ENCODE results near the gene PEX14. TPM values are rescaled to one million over a fixed set of nuclear protein-coding genes. Genes with fewer than 3 reads are reported as not detected.

The PEX14 gene
- total and polyA plus RNA-seq, 10 of the 15 experiments (the other 5 are each of a cell fraction or from before 2014, with no cell fraction given) = 1.4 to 23.2 (median 12.0) TPM

GRCh38 chr1:10657088-10657847, 182.5 kb downstream of the PEX14 start:
- no peak overlapping the region for H3K9ac ChIP-seq (ENCODE audit: control insufficient read depth, insufficient read depth, low read length)
- intact Hi-C loops (cut with micrococcal nuclease; ENCODE audit: unreplicated experiment) (no loop called here), in situ Hi-C loops (cut with MboI) (no loop called here)
- no peak for ATAC-seq
- no peaks in the 10 kb centered on the region for H3K9me3 ChIP-seq (replicated peaks; ENCODE audit: control insufficient read depth, insufficient read depth, low read length)
- BruUV-seq (replicated peaks) = no TSS peak
- H3K27ac ChIP-seq (ENCODE audit: control insufficient read depth, insufficient read depth) = no peak overlapping the region
- H3K4me2 ChIP-seq (ENCODE audit: control insufficient read depth, insufficient read depth) = no peak overlapping the region
- 80% methylated on average over 23 of the region's 29 CpGs for WGBS (ENCODE audit: insufficient coverage, insufficient replicate concordance, low lambda C conversion rate, missing lambda C conversion rate)
- no peaks in the 10 kb centered on the region for H4K20me1 ChIP-seq (ENCODE audit: control insufficient read depth, insufficient read depth)
- H3K4me1 ChIP-seq (ENCODE audit: control insufficient read depth, insufficient read depth, low read length) = no peaks in the 10 kb centered on the region
- no peaks in the 10 kb centered on the region for H3K27me3 ChIP-seq (replicated peaks in 1 of 2; ENCODE audit: control insufficient read depth in 2 of 2, insufficient read depth in 2 of 2, low read length in 1 of 2)
- ChIA-PET SMC1A (ENCODE audit: uncharacterized antibody, unreplicated experiment) (no interaction called here), CTCF (no interaction called here), RAD21 (ENCODE audit: unreplicated experiment) (no interaction called here), POLR2A (no interaction called here)
- FAIRE-seq = no peak
- no peak overlapping the region for H2AFZ ChIP-seq (ENCODE audit: control insufficient read depth, low read depth, low read length)
- H3K79me2 ChIP-seq (ENCODE audit: control insufficient read depth, insufficient read depth, low read length) = no peaks in the 10 kb centered on the region
- H3K36me3 ChIP-seq (ENCODE audit: control insufficient read depth in 2 of 2, insufficient read depth in 2 of 2, low read length in 1 of 2) = peaks cover 0 to 9% of the 10 kb centered on the region in 2 experiments; a peak in 2 of 4 replicates
- DNase-seq (ENCODE audit: low read depth, low spot score) = no peak
- H3K4me3 ChIP-seq = no peak overlapping the region
- TF ChIP-seq PAX8 (IDR thresholded peaks at IDR 0.05) (no peak), PBX3 (IDR thresholded peaks at IDR 0.05; ENCODE audit: insufficient replicate concordance, low read depth, low read length) (no peak), ZBED1 (IDR thresholded peaks at IDR 0.05; ENCODE audit: borderline replicate concordance) (no peak), TCF3 (IDR thresholded peaks at IDR 0.05; ENCODE audit: borderline replicate concordance, insufficient read depth, low read depth, low read length) (no peak), EP300 (IDR thresholded peaks at IDR 0.05; ENCODE audit: borderline replicate concordance in 1 of 2, control insufficient read depth in 1 of 2, low read depth in 2 of 2, low read length in 2 of 2) (no peak), SIN3A (IDR thresholded peaks at IDR 0.05; ENCODE audit: low read depth, low read length) (no peak), CEBPZ (IDR thresholded peaks at IDR 0.05; ENCODE audit: low read depth, low read length) (no peak), ZNF217 (IDR thresholded peaks at IDR 0.05) (no peak), BRCA1 (IDR thresholded peaks at IDR 0.05; ENCODE audit: low read depth, low read length) (no peak), KDM1A (IDR thresholded peaks at IDR 0.05; ENCODE audit: borderline replicate concordance) (no peak), CREM (IDR thresholded peaks at IDR 0.05; ENCODE audit: low read depth) (no peak)
- TF ChIP-seq, protein P1, sequence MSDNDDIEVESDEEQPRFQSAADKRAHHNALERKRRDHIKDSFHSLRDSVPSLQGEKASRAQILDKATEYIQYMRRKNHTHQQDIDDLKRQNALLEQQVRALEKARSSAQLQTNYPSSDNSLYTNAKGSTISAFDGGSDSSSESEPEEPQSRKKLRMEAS (IDR thresholded peaks at IDR 0.05; ENCODE audit: low read depth, low read length) = no peak
- TF ChIP-seq, protein P2, sequence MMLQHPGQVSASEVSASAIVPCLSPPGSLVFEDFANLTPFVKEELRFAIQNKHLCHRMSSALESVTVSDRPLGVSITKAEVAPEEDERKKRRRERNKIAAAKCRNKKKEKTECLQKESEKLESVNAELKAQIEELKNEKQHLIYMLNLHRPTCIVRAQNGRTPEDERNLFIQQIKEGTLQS (IDR thresholded peaks at IDR 0.05; ENCODE audit: borderline replicate concordance, extremely low read depth, low read depth, low read length) = no peak
- TF ChIP-seq, protein P3, sequence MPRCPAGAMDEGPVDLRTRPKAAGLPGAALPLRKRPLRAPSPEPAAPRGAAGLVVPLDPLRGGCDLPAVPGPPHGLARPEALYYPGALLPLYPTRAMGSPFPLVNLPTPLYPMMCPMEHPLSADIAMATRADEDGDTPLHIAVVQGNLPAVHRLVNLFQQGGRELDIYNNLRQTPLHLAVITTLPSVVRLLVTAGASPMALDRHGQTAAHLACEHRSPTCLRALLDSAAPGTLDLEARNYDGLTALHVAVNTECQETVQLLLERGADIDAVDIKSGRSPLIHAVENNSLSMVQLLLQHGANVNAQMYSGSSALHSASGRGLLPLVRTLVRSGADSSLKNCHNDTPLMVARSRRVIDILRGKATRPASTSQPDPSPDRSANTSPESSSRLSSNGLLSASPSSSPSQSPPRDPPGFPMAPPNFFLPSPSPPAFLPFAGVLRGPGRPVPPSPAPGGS (IDR thresholded peaks at IDR 0.05; ENCODE audit: borderline replicate concordance, insufficient read depth, low read depth, low read length, poor library complexity, severe bottlenecking) = no peak
- TF ChIP-seq, protein P4, sequence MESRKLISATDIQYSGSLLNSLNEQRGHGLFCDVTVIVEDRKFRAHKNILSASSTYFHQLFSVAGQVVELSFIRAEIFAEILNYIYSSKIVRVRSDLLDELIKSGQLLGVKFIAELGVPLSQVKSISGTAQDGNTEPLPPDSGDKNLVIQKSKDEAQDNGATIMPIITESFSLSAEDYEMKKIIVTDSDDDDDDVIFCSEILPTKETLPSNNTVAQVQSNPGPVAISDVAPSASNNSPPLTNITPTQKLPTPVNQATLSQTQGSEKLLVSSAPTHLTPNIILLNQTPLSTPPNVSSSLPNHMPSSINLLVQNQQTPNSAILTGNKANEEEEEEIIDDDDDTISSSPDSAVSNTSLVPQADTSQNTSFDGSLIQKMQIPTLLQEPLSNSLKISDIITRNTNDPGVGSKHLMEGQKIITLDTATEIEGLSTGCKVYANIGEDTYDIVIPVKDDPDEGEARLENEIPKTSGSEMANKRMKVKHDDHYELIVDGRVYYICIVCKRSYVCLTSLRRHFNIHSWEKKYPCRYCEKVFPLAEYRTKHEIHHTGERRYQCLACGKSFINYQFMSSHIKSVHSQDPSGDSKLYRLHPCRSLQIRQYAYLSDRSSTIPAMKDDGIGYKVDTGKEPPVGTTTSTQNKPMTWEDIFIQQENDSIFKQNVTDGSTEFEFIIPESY (IDR thresholded peaks at IDR 0.05) = no peak
